ENCODE measurements around the gene PAX3. TPM values are rescaled to one million over a fixed set of nuclear protein-coding genes. Genes with fewer than 3 reads are reported as not detected.

Gene PAX3
- total RNA-seq, 1 donor from 2014 or later = not detected

- DNase-seq (ENCODE audit: low spot score) (peak; percentile 42), ATAC-seq (no peak)
- intact Hi-C loops (cut with DNase I) = no loop called here
Measured at GRCh38 chr2:222311319-222311977, 12.7 kb upstream of the PAX3 start.

- intact Hi-C loops (cut with DNase I) = no loop called here
- DNase-seq (ENCODE audit: low spot score) (no peak), ATAC-seq (no peak)
Measured at GRCh38 chr2:222310747-222311318, 12.0 kb upstream of the PAX3 start.

GRCh38 chr2:222309766-222310165 lies 11.0 kb upstream of the PAX3 start:
- ATAC-seq (no peak), DNase-seq (ENCODE audit: low spot score) (no peak)
- intact Hi-C loops (cut with DNase I) = no loop called here

- intact Hi-C loops (cut with DNase I) = no loop called here
- no peak for DNase-seq (ENCODE audit: low spot score)
- no peak for ATAC-seq
Measured at GRCh38 chr2:222309361-222309760, 10.6 kb upstream of the PAX3 start.

- DNase-seq (ENCODE audit: low spot score) (no peak), ATAC-seq (no peak)
- intact Hi-C loops (cut with DNase I) = no loop called here
Measured at GRCh38 chr2:222307978-222308730, 9.4 kb upstream of the PAX3 start.

GRCh38 chr2:222307143-222307756 lies 8.5 kb upstream of the PAX3 start:
- ATAC-seq (no peak), DNase-seq (ENCODE audit: low spot score) (no peak)
- intact Hi-C loops (cut with DNase I) = no loop called here

- intact Hi-C loops (cut with DNase I) = no loop called here
Measured at GRCh38 chr2:222306393-222307142, 7.8 kb upstream of the PAX3 start.

GRCh38 chr2:222305516-222306392 lies 7.0 kb upstream of the PAX3 start:
- DNase-seq (ENCODE audit: low spot score) (no peak), ATAC-seq (peak; percentile 25)
- intact Hi-C loops (cut with DNase I) = no loop called here

More at GRCh38 chr2:222306393-222307142, 7.8 kb upstream of the PAX3 start:
- DNase-seq (ENCODE audit: low spot score) = no peak
- peak; percentile 7 for ATAC-seq

GRCh38 chr2:222304737-222305515 lies 6.1 kb upstream of the PAX3 start:
- no peak for DNase-seq (ENCODE audit: low spot score)
- intact Hi-C loops (cut with DNase I) = no loop called here
- no peak for ATAC-seq

- ATAC-seq (no peak), DNase-seq (ENCODE audit: low spot score) (no peak)
- intact Hi-C loops (cut with DNase I) = no loop called here
Measured at GRCh38 chr2:222303828-222304736, 5.3 kb upstream of the PAX3 start.

GRCh38 chr2:222303045-222303827 lies 4.4 kb upstream of the PAX3 start:
- no peak for DNase-seq (ENCODE audit: low spot score)
- intact Hi-C loops (cut with DNase I) = no loop called here
- no peak for ATAC-seq

GRCh38 chr2:222302178-222303018 lies 3.6 kb upstream of the PAX3 start:
- DNase-seq (ENCODE audit: low spot score) (no peak), ATAC-seq (no peak)
- intact Hi-C loops (cut with DNase I) = no loop called here

- DNase-seq (ENCODE audit: low spot score) (no peak), ATAC-seq (no peak)
- intact Hi-C loops (cut with DNase I) = no loop called here
Measured at GRCh38 chr2:222301796-222302118, 3.0 kb upstream of the PAX3 start.

GRCh38 chr2:222301053-222301795 lies 2.4 kb upstream of the PAX3 start:
- ATAC-seq (no peak), DNase-seq (ENCODE audit: low spot score) (no peak)
- intact Hi-C loops (cut with DNase I) = no loop called here

- intact Hi-C loops (cut with DNase I) = no loop called here
Measured at GRCh38 chr2:222300726-222301052, 1.9 kb upstream of the PAX3 start.

More at GRCh38 chr2:222300726-222301052, 1.9 kb upstream of the PAX3 start:
- DNase-seq (ENCODE audit: low spot score) (no peak), ATAC-seq (no peak)

Measured in sciatic nerve (tissue), 2 donors.